Measurements from ENCODE around the gene NFE2L1. TPM values are rescaled to one million over a fixed set of nuclear protein-coding genes. Genes with fewer than 3 reads are reported as not detected.
A peak's percentile ranks its signal among the peaks of the same experiment; 100 is the strongest.

The NFE2L1 gene
- total RNA-seq, 1 donor from 2014 or later: 775 TPM

- intact Hi-C loops (cut with DNase I): no loop called here
- DNase-seq (ENCODE audit: missing footprints): no peak
- no peak for ATAC-seq
These were observed 45.3 kb downstream of the NFE2L1 start for GRCh38 chr17:48093341-48094045.

DNA sequence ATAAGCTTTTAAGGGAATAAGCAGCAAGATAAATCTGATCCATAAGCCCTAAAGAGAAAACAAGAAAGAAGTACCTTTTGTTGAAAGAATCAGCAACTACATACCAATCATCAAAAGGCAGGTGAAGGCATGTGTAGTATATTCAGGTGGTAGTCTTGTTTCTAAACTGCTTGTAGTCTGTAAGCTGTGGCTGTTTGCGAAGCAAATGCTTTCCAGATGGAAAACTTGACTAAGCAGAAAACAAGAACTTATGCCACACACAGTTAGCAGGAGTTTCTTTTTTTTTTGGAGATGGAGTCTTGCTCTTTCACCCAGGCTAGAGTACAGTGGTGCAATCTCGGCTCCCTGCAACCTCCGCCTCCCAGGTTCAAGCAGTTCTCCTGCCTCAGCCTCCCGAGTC, 47.5 kb downstream of the NFE2L1 start:
- DNase-seq (ENCODE audit: missing footprints) (no peak), ATAC-seq (no peak)
- intact Hi-C loops (cut with DNase I): no loop called here

- intact Hi-C loops (cut with DNase I): no loop called here
- DNase-seq (ENCODE audit: missing footprints): no peak
- no peak for ATAC-seq
These were observed 52.0 kb downstream of the NFE2L1 start for GRCh38 chr17:48100160-48100559.

DNA sequence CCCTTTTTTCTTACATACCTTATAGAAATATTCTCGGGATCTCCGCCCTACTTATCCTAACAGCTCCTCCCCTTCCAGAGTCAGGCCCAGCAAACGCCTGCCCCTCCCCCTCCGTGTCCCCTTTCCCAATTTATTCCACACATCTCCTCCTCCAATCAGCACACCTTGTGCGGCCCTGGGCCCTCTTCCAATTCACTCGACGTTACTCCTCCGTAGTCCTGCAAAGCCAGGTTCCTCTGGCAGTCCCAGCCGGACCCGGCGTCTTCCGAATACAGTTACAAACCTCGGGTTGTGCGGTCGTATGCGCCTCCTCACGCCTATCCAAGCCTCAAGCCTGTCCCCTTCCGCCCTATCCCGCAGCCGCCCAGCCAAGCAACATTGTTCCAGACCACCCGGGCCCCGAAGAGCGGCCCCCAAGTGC, 52.4 kb downstream of the NFE2L1 start:
- peak; percentile 73 for DNase-seq (ENCODE audit: missing footprints)

DNA sequence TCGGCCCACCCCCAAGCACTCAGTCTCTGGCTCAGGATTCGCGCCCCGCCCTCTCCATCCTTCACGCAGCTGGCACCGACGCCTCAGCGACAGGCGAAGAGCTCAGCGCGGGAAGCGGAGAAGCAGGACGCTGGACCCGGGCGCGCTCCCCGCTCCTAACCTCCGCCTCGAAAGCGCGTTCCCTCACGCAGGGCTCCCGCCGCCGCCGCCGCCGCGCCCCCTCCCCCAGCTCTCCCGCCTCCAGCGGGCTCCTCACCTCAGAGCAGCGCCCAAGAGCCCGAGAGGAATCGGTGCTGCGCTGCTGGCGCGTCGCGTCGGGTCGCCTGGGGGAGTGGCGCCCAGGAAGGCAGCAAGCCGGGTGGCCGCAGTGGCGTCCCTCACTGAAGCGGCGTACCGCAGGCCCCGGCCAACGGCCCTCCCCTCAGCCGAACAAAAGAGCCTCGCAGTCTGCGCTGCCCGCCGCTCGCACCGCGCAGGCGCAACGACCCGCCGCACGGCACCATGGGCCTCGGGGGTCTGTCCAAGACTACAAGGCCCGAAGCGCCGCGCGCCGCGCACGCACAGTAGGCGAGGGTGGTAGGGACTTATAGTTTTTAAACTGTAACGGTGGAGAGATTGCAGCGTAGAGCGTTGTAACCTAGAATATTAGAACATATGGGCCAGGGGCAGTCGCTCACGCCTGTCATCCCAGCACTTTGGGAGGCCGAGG, 53.0 kb downstream of the NFE2L1 start, which contains the start of gene CBX1:
TSS of gene CBX1 (minus strand) at position 467 of the 709 bp plus-strand sequence. CDS start 24,474 bp downstream, outside the sequence.
- DNase-seq (ENCODE audit: missing footprints): peak; percentile 98
- intact Hi-C loops (cut with DNase I): no loop called here
- ATAC-seq: peak; percentile 99

More for the DNA sequence above, 52.4 kb downstream of the NFE2L1 start:
- peak; percentile 18 for ATAC-seq
- intact Hi-C loops (cut with DNase I): no loop called here

DNA sequence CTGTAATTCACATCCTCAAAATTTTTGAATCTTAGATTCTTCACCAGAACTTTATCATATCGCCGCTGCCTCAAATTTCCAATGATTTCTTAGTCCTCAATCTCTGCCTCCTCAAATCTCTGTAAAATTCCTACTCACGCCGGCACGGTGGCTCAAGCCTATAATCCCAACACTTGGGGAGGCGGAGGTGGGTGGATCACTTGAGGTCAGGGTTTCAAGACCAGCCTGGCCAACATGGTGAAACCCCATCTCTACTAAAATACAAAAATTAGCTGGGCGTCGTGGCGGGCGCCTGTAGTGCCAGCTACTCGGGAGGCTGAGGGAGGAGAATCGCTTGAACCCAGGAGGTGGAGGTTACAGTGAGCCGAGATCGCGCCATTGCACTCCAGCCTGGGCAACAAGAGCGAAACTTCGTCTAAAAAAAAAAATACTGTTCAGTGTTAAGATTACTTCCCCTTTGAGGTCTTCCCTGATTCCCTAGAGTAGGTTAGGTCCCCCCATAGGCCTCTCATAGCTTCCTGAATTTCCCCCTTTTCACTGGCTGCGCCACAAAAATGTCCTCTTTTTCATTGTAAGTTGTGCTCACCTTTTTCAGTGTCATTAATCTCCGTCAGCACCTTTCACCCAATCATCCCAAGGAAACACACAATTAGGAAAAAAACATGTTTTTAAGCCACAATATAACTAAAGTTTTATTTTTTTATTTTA, 54.0 kb downstream of the NFE2L1 start:
- ATAC-seq (no peak), DNase-seq (ENCODE audit: missing footprints) (no peak)
- intact Hi-C loops (cut with DNase I): no loop called here

DNA sequence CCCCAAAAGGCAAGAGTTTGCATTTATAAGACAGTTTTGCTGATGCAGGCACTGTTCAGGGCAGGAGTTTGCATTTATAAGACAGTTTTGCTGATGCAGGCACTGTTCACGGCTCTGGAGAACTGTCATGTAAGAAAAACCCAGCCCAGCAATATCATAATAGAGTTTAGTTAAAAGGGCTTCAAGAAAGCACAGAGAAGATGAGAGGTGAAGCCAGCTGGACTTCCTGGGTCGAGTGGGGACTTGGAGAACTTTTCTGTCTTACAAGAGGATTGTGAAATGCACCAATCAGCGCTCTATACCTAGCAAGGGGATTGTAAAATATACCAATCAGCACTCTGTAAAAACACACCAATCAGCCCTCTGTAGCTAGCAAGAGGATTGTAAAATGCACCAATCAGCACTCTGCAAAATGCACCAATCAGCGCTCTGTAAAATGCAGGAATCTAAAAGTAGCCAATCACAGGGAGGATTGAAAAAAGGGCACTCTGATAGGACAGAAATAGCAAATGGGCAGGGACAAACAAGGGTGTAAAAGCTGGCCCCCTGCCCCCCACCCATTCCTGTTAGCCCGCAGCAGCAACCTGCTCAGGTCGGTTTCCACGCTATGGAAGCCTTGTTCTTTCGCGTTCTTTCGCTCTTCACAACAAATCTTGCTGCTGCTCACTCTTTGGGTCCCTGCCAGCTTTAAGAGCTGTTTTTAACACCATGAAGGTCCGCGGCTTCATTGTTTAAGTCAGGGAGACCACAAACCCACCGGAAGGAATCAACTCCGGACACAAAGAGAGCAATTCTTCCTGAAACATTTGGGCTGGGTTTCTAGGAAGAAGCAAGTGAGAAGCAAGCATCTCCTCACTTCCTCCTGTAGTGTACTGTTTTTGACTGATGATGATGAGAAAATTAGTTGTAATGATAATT, 54.9 kb downstream of the NFE2L1 start:
- ATAC-seq: no peak
- intact Hi-C loops (cut with DNase I): no loop called here
- no peak for DNase-seq (ENCODE audit: missing footprints)

- no peak for DNase-seq (ENCODE audit: missing footprints)
- intact Hi-C loops (cut with DNase I): no loop called here
- ATAC-seq: no peak
These were observed 56.3 kb downstream of the NFE2L1 start for GRCh38 chr17:48104440-48104839.

- ATAC-seq (no peak), DNase-seq (ENCODE audit: missing footprints) (no peak)
- intact Hi-C loops (cut with DNase I): no loop called here
These were observed 58.6 kb downstream of the NFE2L1 start for GRCh38 chr17:48106802-48107136.

- ATAC-seq (peak; percentile 98), DNase-seq (ENCODE audit: missing footprints) (peak; percentile 95)
- intact Hi-C loops (cut with DNase I): no loop called here
These were observed 59.2 kb downstream of the NFE2L1 start, which contains the start of gene SNX11 for GRCh38 chr17:48107137-48108055. TSS of gene SNX11 (plus strand) at chr17:48107766. CDS start at chr17:48112044, 4,278 bp downstream.

DNA sequence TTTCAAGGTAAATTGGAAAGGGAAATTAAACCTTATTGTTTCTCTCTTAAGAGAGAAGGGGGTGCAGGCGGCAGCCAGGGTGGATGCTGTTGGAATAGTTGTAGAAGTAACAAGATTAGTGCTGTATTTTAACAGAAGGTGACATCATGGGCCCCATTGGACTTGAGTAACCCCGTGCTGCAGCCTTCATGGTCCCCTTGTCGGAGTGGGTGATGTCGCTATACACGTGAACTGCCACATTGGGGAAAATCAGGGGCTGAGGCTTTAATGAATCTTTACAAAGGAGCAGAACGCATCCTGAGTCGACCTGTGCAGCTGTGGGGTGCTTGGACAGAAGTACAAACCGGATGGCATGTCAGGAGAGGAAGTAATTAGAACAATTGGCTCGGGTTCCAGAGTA, 62.6 kb downstream of the NFE2L1 start:
- no peak for DNase-seq (ENCODE audit: missing footprints)
- no peak for ATAC-seq
- intact Hi-C loops (cut with DNase I): no loop called here

Small RNA genes within 50 kb of the gene (microRNA-seq; reads per million reads assigned to microRNA genes)
- gene MIR152: 1,772 reads per million, percentile 87 among the genes with 10 or more reads in this experiment

Other genes with a start within 250 kb of the NFE2L1 start
- gene OSBPL7, start 226.6 kb upstream of the NFE2L1 start, total RNA-seq: 5.4 TPM
- gene MRPL10, start 216.8 kb upstream of the NFE2L1 start, total RNA-seq: 54.9 TPM
- 0.30 TPM for gene LRRC46, start 216.7 kb upstream of the NFE2L1 start, total RNA-seq
- gene SCRN2, start 207.1 kb upstream of the NFE2L1 start, total RNA-seq: 27.0 TPM
- 0.19 TPM for gene SP6, start 197.2 kb upstream of the NFE2L1 start, total RNA-seq
- 11.7 TPM for gene SP2, start 152.1 kb upstream of the NFE2L1 start, total RNA-seq
- 27.8 TPM for gene PNPO, start 106.8 kb upstream of the NFE2L1 start, total RNA-seq
- not detected for gene PRR15L, start 90.5 kb upstream of the NFE2L1 start, total RNA-seq
- 50.0 TPM for gene CDK5RAP3, start 77.2 kb upstream of the NFE2L1 start, total RNA-seq
- 52.9 TPM for gene COPZ2, start 10.6 kb upstream of the NFE2L1 start, total RNA-seq
- gene CBX1, start 53.1 kb downstream of the NFE2L1 start, total RNA-seq: 40.0 TPM
- 10.5 TPM for gene SNX11, start 59.4 kb downstream of the NFE2L1 start, total RNA-seq

Measured in Right ventricle myocardium inferior (tissue), 1 donor.